ENCODE measurements around the gene SHISA7. TPM values are rescaled to one million over a fixed set of nuclear protein-coding genes. Genes with fewer than 3 reads are reported as not detected.
"Not testable (repeated sequence)": the region's sequence is repeated elsewhere in the genome, so short reads cannot be mapped to it uniquely, and the experiment has no call there.

Gene SHISA7
- total RNA-seq, 1 donor from 2014 or later = not detected

- intact Hi-C loops (cut with micrococcal nuclease) = loop anchor here (10.0 kb wide), 1 partner anchor 307 kb away; the partner anchor contains the start of gene TNNT1
These were observed 8.3 kb upstream of the SHISA7 start for GRCh38 chr19:55451163-55451964.

- intact Hi-C loops (cut with micrococcal nuclease) = no loop called here
These were observed 6.4 kb upstream of the SHISA7 start for GRCh38 chr19:55449469-55449868.

- intact Hi-C loops (cut with micrococcal nuclease) = not testable (repeated sequence)
These were observed 5.0 kb upstream of the SHISA7 start for GRCh38 chr19:55448175-55448490.

GRCh38 chr19:55447421-55448174 lies 4.5 kb upstream of the SHISA7 start:
- intact Hi-C loops (cut with micrococcal nuclease) = no loop called here

GRCh38 chr19:55446060-55446459 lies 3.0 kb upstream of the SHISA7 start:
- intact Hi-C loops (cut with micrococcal nuclease) = no loop called here

- intact Hi-C loops (cut with micrococcal nuclease) = no loop called here
These were observed 1.5 kb upstream of the SHISA7 start for GRCh38 chr19:55444646-55445045.

GRCh38 chr19:55443824-55444480 lies 852 bp upstream of the SHISA7 start:
- intact Hi-C loops (cut with micrococcal nuclease) = no loop called here

- intact Hi-C loops (cut with micrococcal nuclease) = no loop called here
These were observed 633 bp downstream of the SHISA7 start for GRCh38 chr19:55442372-55442961.

GRCh38 chr19:55441692-55442321 lies 1.3 kb downstream of the SHISA7 start:
- intact Hi-C loops (cut with micrococcal nuclease) = no loop called here

GRCh38 chr19:55441319-55441691 lies 1.8 kb downstream of the SHISA7 start:
- intact Hi-C loops (cut with micrococcal nuclease) = no loop called here

GRCh38 chr19:55440411-55441105 lies 2.5 kb downstream of the SHISA7 start:
- intact Hi-C loops (cut with micrococcal nuclease) = no loop called here

GRCh38 chr19:55439052-55439451 lies 4.0 kb downstream of the SHISA7 start:
- intact Hi-C loops (cut with micrococcal nuclease) = no loop called here

- intact Hi-C loops (cut with micrococcal nuclease) = no loop called here
These were observed 5.7 kb downstream of the SHISA7 start for GRCh38 chr19:55437410-55437809.

GRCh38 chr19:55436847-55437246 lies 6.3 kb downstream of the SHISA7 start:
- intact Hi-C loops (cut with micrococcal nuclease) = no loop called here

- intact Hi-C loops (cut with micrococcal nuclease) = no loop called here
These were observed 8.1 kb downstream of the SHISA7 start for GRCh38 chr19:55435020-55435419.

- intact Hi-C loops (cut with micrococcal nuclease) = no loop called here
These were observed 8.7 kb downstream of the SHISA7 start for GRCh38 chr19:55434356-55434919.

GRCh38 chr19:55433292-55433691 lies 9.8 kb downstream of the SHISA7 start:
- intact Hi-C loops (cut with micrococcal nuclease) = no loop called here

- intact Hi-C loops (cut with micrococcal nuclease) = no loop called here
These were observed 10.7 kb downstream of the SHISA7 start for GRCh38 chr19:55432241-55432959.

- intact Hi-C loops (cut with micrococcal nuclease) = no loop called here
These were observed 11.9 kb downstream of the SHISA7 start for GRCh38 chr19:55431183-55431582.

- intact Hi-C loops (cut with micrococcal nuclease) = no loop called here
These were observed 17.1 kb downstream of the SHISA7 start for GRCh38 chr19:55426042-55426441.
